MM.1S (cell line): Measurements from ENCODE around the gene PDGFRB.

Experiments used
- DNase-seq: peaks from one replicate; pipeline ENCODE4 v3.0.0-alpha.2; 2015
- H2AFZ ChIP-seq: fragments of 300-600 bp; sonication (generic); 2 replicates; pipeline ENCODE4 v1.6.0; 2016; ENCODE audit warnings: antibody characterized with exemption, low read length
- H3F3A ChIP-seq: fragments of 300-600 bp; sonication (generic); 2 replicates; pipeline ENCODE4 v1.6.1; 2016; ENCODE audit warnings: mild to moderate bottlenecking, antibody characterized with exemption, low read length, moderate library complexity, mixed read lengths; ENCODE audit not compliant: insufficient read depth
- H3K27ac ChIP-seq: fragments of 300-600 bp; sonication (generic); 2 replicates; pipeline ENCODE4 v1.5.1; 2016; ENCODE audit warnings: mild to moderate bottlenecking, low read length
- H3K27me3 ChIP-seq: fragments of 300-600 bp; sonication (generic); replicated peaks from 2 replicates; pipeline ENCODE4 v1.6.0; 2016; ENCODE audit warnings: low read length; ENCODE audit not compliant: insufficient read depth
- H3K36me3 ChIP-seq: fragments of 300-600 bp; sonication (generic); replicated peaks from 2 replicates; pipeline ENCODE4 v1.6.1; 2016; ENCODE audit warnings: mild to moderate bottlenecking, low read length, mixed read lengths; ENCODE audit not compliant: insufficient read depth
- H3K4me1 ChIP-seq: fragments of 300-600 bp; sonication (generic); 2 replicates; pipeline ENCODE4 v1.6.1; 2016; ENCODE audit warnings: low read length, mixed read lengths
- H3K4me2 ChIP-seq: fragments of 300-600 bp; sonication (generic); 2 replicates; pipeline ENCODE4 v1.6.0; 2016; ENCODE audit warnings: low read depth, low read length
- H3K4me3 ChIP-seq: fragments of 300-600 bp; sonication (generic); 2 replicates; pipeline ENCODE4 v1.5.1; 2016; ENCODE audit warnings: low read length, mixed read lengths
- H3K79me2 ChIP-seq: fragments of 300-600 bp; sonication (generic); 2 replicates; pipeline ENCODE4 v1.6.1; 2016; ENCODE audit warnings: mixed run types, low read length, mixed read lengths
- H3K9ac ChIP-seq: fragments of 300-600 bp; sonication (generic); 2 replicates; pipeline ENCODE4 v1.6.1; 2016; ENCODE audit warnings: low read length, mixed read lengths
- H3K9me2 ChIP-seq: fragments of 300-600 bp; sonication (generic); replicated peaks from 2 replicates; pipeline ENCODE4 v1.6.1; 2016; ENCODE audit warnings: mild to moderate bottlenecking, low read length, mixed read lengths; ENCODE audit not compliant: insufficient read depth
- H3K9me3 ChIP-seq: fragments of 300-600 bp; sonication (generic); replicated peaks from 2 replicates; pipeline ENCODE4 v1.6.1; 2016; ENCODE audit warnings: mild to moderate bottlenecking, low read length, mixed read lengths; ENCODE audit not compliant: insufficient read depth
- H4K20me1 ChIP-seq: fragments of 300-600 bp; sonication (generic); 2 replicates; pipeline ENCODE4 v1.6.1; 2016; ENCODE audit warnings: mild to moderate bottlenecking, low read length, moderate library complexity, mixed read lengths; ENCODE audit not compliant: insufficient read depth
- CTCF ChIP-seq: fragments of 300-600 bp; sonication (generic); IDR thresholded peaks from 2 replicates; pipeline ENCODE4 v1.5.1; 2016; ENCODE audit warnings: antibody characterized with exemption, low read length, mixed read lengths
- EZH2 ChIP-seq: fragments of 300-600 bp; sonication (generic); optimal IDR thresholded peaks from 2 replicates; pipeline ENCODE3; 2017; ENCODE audit warnings: low read depth, mild to moderate bottlenecking, antibody characterized with exemption, low read length, mixed read lengths
- EZH2phosphoT487 ChIP-seq: fragments of 300-600 bp; sonication (generic); IDR thresholded peaks from 2 replicates; pipeline ENCODE4 v1.6.1; 2018; ENCODE audit warnings: antibody characterized with exemption, low read length

PDGFRB gene

GRCh38 chr5:150180241-150181026, 24.8 kb upstream of the PDGFRB start:
- no peak overlapping the region for H3K27ac ChIP-seq
- H3K9me2 ChIP-seq = no peaks in the 10 kb centered on the region
- H3K36me3 ChIP-seq = no peaks in the 10 kb centered on the region
- no peaks in the 10 kb centered on the region for H3K27me3 ChIP-seq
- H3F3A ChIP-seq = no peaks in the 10 kb centered on the region
- no peaks in the 10 kb centered on the region for H3K4me1 ChIP-seq
- TF ChIP-seq EZH2phosphoT487 (no peak), CTCF (no peak), EZH2 (no peak)
- no peak overlapping the region for H3K4me3 ChIP-seq
- H4K20me1 ChIP-seq = no peaks in the 10 kb centered on the region
- DNase-seq = no peak
- H3K9ac ChIP-seq = no peak overlapping the region
- no peaks in the 10 kb centered on the region for H3K9me3 ChIP-seq
- H3K79me2 ChIP-seq = no peaks in the 10 kb centered on the region
- no peak overlapping the region for H3K4me2 ChIP-seq
- no peak overlapping the region for H2AFZ ChIP-seq

- Histone ChIP-seq H3K4me3 (no peak overlapping the region), H4K20me1 (no peaks in the 10 kb centered on the region), H3K79me2 (no peaks in the 10 kb centered on the region), H3K4me2 (no peak overlapping the region), H3K27ac (no peak overlapping the region), H2AFZ (no peak overlapping the region), H3K4me1 (no peaks in the 10 kb centered on the region), H3F3A (no peaks in the 10 kb centered on the region), H3K9ac (no peak overlapping the region), H3K36me3 (no peaks in the 10 kb centered on the region), H3K9me3 (no peaks in the 10 kb centered on the region), H3K27me3 (peaks cover 2% of the 10 kb centered on the region; the same call in 1 of the 2 replicates), H3K9me2 (no peaks in the 10 kb centered on the region)
- no peak for TF ChIP-seq EZH2phosphoT487
- TF ChIP-seq EZH2 = no peak
- TF ChIP-seq CTCF = no peak
- DNase-seq = no peak
Observed at GRCh38 chr5:150179019-150179620, 23.5 kb upstream of the PDGFRB start.

GRCh38 chr5:150178262-150178661, 22.6 kb upstream of the PDGFRB start:
- no peaks in the 10 kb centered on the region for H3F3A ChIP-seq
- H3K27ac ChIP-seq = no peak overlapping the region
- DNase-seq = no peak
- H3K4me2 ChIP-seq = no peak overlapping the region
- H3K9me2 ChIP-seq = no peaks in the 10 kb centered on the region
- H2AFZ ChIP-seq = no peak overlapping the region
- H3K4me1 ChIP-seq = no peaks in the 10 kb centered on the region
- H3K9me3 ChIP-seq = no peaks in the 10 kb centered on the region
- H3K4me3 ChIP-seq = no peak overlapping the region
- no peaks in the 10 kb centered on the region for H3K36me3 ChIP-seq
- no peaks in the 10 kb centered on the region for H4K20me1 ChIP-seq
- no peak overlapping the region for H3K9ac ChIP-seq
- H3K27me3 ChIP-seq = peaks cover 5% of the 10 kb centered on the region; the same call in 1 of the 2 replicates
- no peaks in the 10 kb centered on the region for H3K79me2 ChIP-seq
- TF ChIP-seq EZH2 (no peak), CTCF (no peak), EZH2phosphoT487 (no peak)
